ENCODE data around the gene TOGARAM2. TPM values are rescaled to one million over a fixed set of nuclear protein-coding genes. Genes with fewer than 3 reads are reported as not detected.

The TOGARAM2 gene
- total and polyA plus RNA-seq, 2 of the 8 experiments (the other 6 are each of a cell fraction or from before 2014, with no cell fraction given): 0.42 to 1.4 TPM

- no peaks in the 10 kb centered on the region for H3K79me1 ChIP-seq (ENCODE audit: low read depth, low read length)
- no peak overlapping the region for H4K5ac ChIP-seq (ENCODE audit: insufficient read length, low read depth, low read length)
- no peak overlapping the region for H2BK5ac ChIP-seq (ENCODE audit: low read depth, low read length)
- no peaks in the 10 kb centered on the region for H3K9me3 ChIP-seq (ENCODE audit: insufficient read depth in 2 of 2, low read depth in 1 of 2, low read length in 1 of 2)
- H2AFZ ChIP-seq (ENCODE audit: low read length): no peak overlapping the region
- no peaks in the 10 kb centered on the region; a peak in 1 of 7 replicates for H3K4me1 ChIP-seq (replicated peaks in 1 of 4; ENCODE audit: control insufficient read depth in 3 of 4, insufficient read depth in 4 of 4, low read length in 3 of 4)
- no peaks in the 10 kb centered on the region for H3K36me3 ChIP-seq (ENCODE audit: control insufficient read depth in 2 of 4, insufficient read depth in 4 of 4, low read length in 3 of 4)
- ChIA-PET POLR2A (ENCODE audit: partially characterized antibody) (interaction anchor here (0.6 kb wide), 1 partner anchor 113 kb away, joined by 3 read pairs; no protein-coding TSS in a partner anchor), CTCF (ENCODE audit: partially characterized antibody) (interaction anchor here (0.7 to 1.5 kb wide), 5 partner anchors 10 to 447 kb away, joined by 3 to 6 read pairs (median 3); no protein-coding TSS in a partner anchor)
- FAIRE-seq (no peak), DNase-seq (ENCODE audit: low read depth in 1 of 2, low spot score in 2 of 2) (no peak)
- H4K20me1 ChIP-seq (replicated peaks in 1 of 2; ENCODE audit: control insufficient read depth in 1 of 2, insufficient read depth in 2 of 2, low read length in 2 of 2): no peaks in the 10 kb centered on the region
- H2BK20ac ChIP-seq (ENCODE audit: low read length): no peak overlapping the region
- H3K27me3 ChIP-seq (replicated peaks in 1 of 4; ENCODE audit: control insufficient read depth in 3 of 4, extremely low read depth in 1 of 4, insufficient read depth in 3 of 4, low read length in 3 of 4): no peaks in the 10 kb centered on the region; a peak in 1 of 7 replicates
- H3K4ac ChIP-seq (replicated peaks; ENCODE audit: insufficient read length, low read depth, low read length): no peak overlapping the region
- no peak overlapping the region for H2AK5ac ChIP-seq (ENCODE audit: low read depth, low read length)
- H2BK15ac ChIP-seq (ENCODE audit: low read length): no peak overlapping the region
- no peak overlapping the region for H4K8ac ChIP-seq (ENCODE audit: extremely low read depth, insufficient read depth, low read length)
- H3K27ac ChIP-seq (ENCODE audit: low read depth, low read length): no peak overlapping the region
- no peak overlapping the region for H3K4me2 ChIP-seq (ENCODE audit: insufficient read depth in 1 of 2, low read depth in 2 of 2, low read length in 2 of 2)
- H3K14ac ChIP-seq (ENCODE audit: insufficient read length): no peak overlapping the region
- H3K18ac ChIP-seq (ENCODE audit: extremely low read depth, low read length): no peak overlapping the region
- H3K9ac ChIP-seq (replicated peaks in 1 of 4; ENCODE audit: extremely low read depth in 1 of 4, low read depth in 3 of 4, low read length in 3 of 4): no peak overlapping the region
- 78% methylated on average over 9 of the region's 9 CpGs; no CpG with 5 or more reads in 1 of the 2 experiments for WGBS, 2 experiments (ENCODE audit: extremely low coverage in 1 of 2, insufficient coverage in 1 of 2, insufficient read length in 1 of 2, insufficient replicate concordance in 2 of 2, low coverage in 1 of 2, low lambda C conversion rate in 2 of 2, missing lambda C conversion rate in 1 of 2)
- no peak overlapping the region for H4K91ac ChIP-seq (replicated peaks; ENCODE audit: insufficient read length, low read length)
- no peaks in the 10 kb centered on the region for H3K79me2 ChIP-seq (ENCODE audit: control insufficient read depth in 1 of 2, insufficient read depth in 2 of 2, low read length in 2 of 2)
- no peak overlapping the region for H3K56ac ChIP-seq (replicated peaks; ENCODE audit: insufficient read length, low read depth, low read length)
- no peak overlapping the region for H2BK120ac ChIP-seq (replicated peaks; ENCODE audit: low read depth, low read length)
- H3K4me3 ChIP-seq (ENCODE audit: extremely low read depth in 1 of 4, insufficient read depth in 2 of 4, low read depth in 3 of 4, low read length in 4 of 4): no peak overlapping the region
- H3K23me2 ChIP-seq (ENCODE audit: low read depth, low read length): no peaks in the 10 kb centered on the region; the same call in 1 of the 2 replicates
- no peak overlapping the region for H2BK12ac ChIP-seq (ENCODE audit: low read depth, low read length)
- no peak overlapping the region for H3K23ac ChIP-seq (ENCODE audit: insufficient read length)
- TF ChIP-seq CBX8 (IDR thresholded peaks at IDR 0.05; ENCODE audit: borderline replicate concordance, low read depth, low read length): no peak
- no peak for TF ChIP-seq RXRA (IDR thresholded peaks at IDR 0.05; ENCODE audit: insufficient read depth, low read depth, low read length)
- TF ChIP-seq MAX (IDR thresholded peaks at IDR 0.05): no peak
- TF ChIP-seq KDM1A (IDR thresholded peaks at IDR 0.05; ENCODE audit: borderline replicate concordance, low read length): no peak
- TF ChIP-seq BACH1 (IDR thresholded peaks at IDR 0.05; ENCODE audit: low read length): no peak
- TF ChIP-seq SIX5 (IDR thresholded peaks at IDR 0.05; ENCODE audit: low read depth, low read length): no peak
- no peak for TF ChIP-seq SUZ12 (IDR thresholded peaks at IDR 0.05; ENCODE audit: low read length)
- no peak for TF ChIP-seq CHD1 (IDR thresholded peaks at IDR 0.05; ENCODE audit: low read depth, low read length)
- no peak for TF ChIP-seq MAFK (IDR thresholded peaks at IDR 0.05; ENCODE audit: low read depth, low read length)
- no peak for TF ChIP-seq EP300 (IDR thresholded peaks at IDR 0.05; ENCODE audit: borderline replicate concordance in 1 of 2, low read depth in 2 of 2, low read length in 2 of 2)
- no peak for TF ChIP-seq SP2 (IDR thresholded peaks at IDR 0.05; ENCODE audit: low read length)
- no peak for TF ChIP-seq ASH2L (IDR thresholded peaks at IDR 0.05; ENCODE audit: low read length)
- no peak for TF ChIP-seq SAP30 (IDR thresholded peaks at IDR 0.05; ENCODE audit: insufficient read depth, insufficient replicate concordance, low read length)
- no peak for TF ChIP-seq NRF1 (IDR thresholded peaks at IDR 0.05; ENCODE audit: low read depth, low read length)
Measured at GRCh38 chr2:29041161-29041660, 60.1 kb downstream of the TOGARAM2 start.

Data from H1 (cell line).